Right lobe of liver (tissue), 6 donors: ENCODE data around the gene GPC5. TPM values are rescaled to one million over a fixed set of nuclear protein-coding genes. Genes with fewer than 3 reads are reported as not detected.

Source experiments
- ATAC-seq, 4 donors: fragments of 200-7000 bp; cut with Tn5 transposase; one replicate each; pipeline ENCODE4 v1.9.1; 2020; ENCODE audit warnings: mild to moderate bottlenecking in 4 of 4, moderate library complexity in 4 of 4
- DNase-seq, 3 donors: peaks; one replicate each; pipeline ENCODE4 v3.0.0-alpha.2; 2020
- H3K27ac ChIP-seq, 3 donors: fragments of 200-600 bp; one replicate each; pipeline ENCODE4 v1.8.0; 2022
- H3K27me3 ChIP-seq, 2 donors: fragments of 200-600 bp; one replicate each; pipeline ENCODE4 v1.8.0; 2022
- H3K36me3 ChIP-seq, 4 donors: fragments of 200-600 bp; sonication (generic) in 1 of 4; one replicate each; pipeline versions ENCODE4 v1.5.1 to v1.8.0; 2017 to 2022; ENCODE audit warnings: control low read depth in 1 of 4
- H3K4me1 ChIP-seq, 4 donors: fragments of 200-600 bp; sonication (generic) in 1 of 4; one replicate each; pipeline versions ENCODE4 v1.5.1 to v1.8.0; 2017 to 2022; ENCODE audit warnings: control low read depth in 1 of 4
- H3K4me3 ChIP-seq, 3 donors: fragments of 200-600 bp; one replicate each; pipeline ENCODE4 v1.8.0; 2022
- H3K9me3 ChIP-seq, 4 donors: fragments of 200-600 bp; sonication (generic) in 1 of 4; one replicate each; pipeline versions ENCODE4 v1.5.1 to v1.8.0; 2017 to 2022; ENCODE audit warnings: control low read depth in 1 of 4
- POLR2A ChIP-seq: fragments of 450-650 bp; IDR thresholded peaks from one replicate; pipeline ENCODE4 v1.6.1; 2017; ENCODE audit warnings: antibody characterized with exemption, mild to moderate bottlenecking
- WGBS: methylation state at CpG from one replicate; pipeline ENCODE4 v1.1.6; 2018; ENCODE audit warnings: low coverage, low lambda C conversion rate; ENCODE audit not compliant: insufficient coverage; ENCODE audit errors: missing lambda C conversion rate; 5-methylcytosine and 5-hydroxymethylcytosine counted together
- intact Hi-C, 2 donors: fragments of 100-400 bp; cut with DNase I; formaldehyde crosslinking; loops; one replicate each; pipeline versions ENCODE4 v1.11.2 to v1.14.1; 2022
- total RNA-seq, 6 experiments: library from RNA; depleted of rRNA in 2 of 6; stranded (reverse); fragments of >200 nt in 2 of 6; fragmentation: NEBNext Ultra II Directional in 3 of 6; extraction: Animal tissue kit (Norgen Biotek cat#: 25700) in 3 of 6; gene quantifications; one replicate each; pipeline versions ENCODE4 v1.1.0 to v1.2.4, GENCODE V29; 2016 to 2023
- TF ChIP-seq, protein P1 (sequence below), 4 donors: fragments of 200-600 bp in 3 of 4; fragments of 450-650 bp in 1 of 4; IDR thresholded peaks; one replicate each; pipeline versions ENCODE4 v1.5.1 to v1.8.0; 2016 to 2022; ENCODE audit warnings: antibody characterized with exemption in 4 of 4, mild to moderate bottlenecking in 2 of 4
- donor health status: DM: no; HTN: yes; CAD: no.
- donor health status: DM: no; HTN: no; CAD: no.
- donor health status: DM: no; HTN: no; CAD: no.
- donor health status: DM: no; HTN: yes; CAD: no.
- donor health status: DM: no; HTN: yes; CAD: no.

GPC5 gene
- total RNA-seq, 6 experiments from 2014 or later, result 0.12 to 0.99 (median 0.66) TPM

DNA sequence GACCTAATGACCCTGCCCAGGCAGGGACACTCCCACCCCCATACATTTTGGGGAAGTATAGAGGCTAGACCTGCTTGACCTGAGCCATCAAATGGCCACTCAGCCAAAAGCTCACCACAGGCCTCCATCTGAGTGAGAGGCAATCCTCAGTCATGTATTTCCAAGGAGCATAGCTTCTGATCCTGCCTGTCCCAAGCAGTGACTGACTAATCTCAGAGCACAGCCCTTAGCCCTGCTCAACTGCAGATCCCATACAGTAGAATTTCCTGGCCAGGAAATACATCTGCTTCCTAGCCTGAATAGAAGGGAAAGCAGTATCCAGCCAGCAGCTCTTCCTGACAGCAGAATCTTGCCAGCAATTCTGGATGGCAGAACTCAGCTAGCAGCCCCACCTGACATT is 947.6 kb downstream of the GPC5 start:
- ATAC-seq (no peak), DNase-seq (no peak)
- no peak overlapping the region for H3K27ac ChIP-seq
- H3K9me3 ChIP-seq, result no peaks in the 10 kb centered on the region
- intact Hi-C loops, result no loop called here
- H3K4me3 ChIP-seq, result no peak overlapping the region
- no peaks in the 10 kb centered on the region for H3K4me1 ChIP-seq
- no peaks in the 10 kb centered on the region for H3K36me3 ChIP-seq
- no peaks in the 10 kb centered on the region for H3K27me3 ChIP-seq
- TF ChIP-seq, protein P1, sequence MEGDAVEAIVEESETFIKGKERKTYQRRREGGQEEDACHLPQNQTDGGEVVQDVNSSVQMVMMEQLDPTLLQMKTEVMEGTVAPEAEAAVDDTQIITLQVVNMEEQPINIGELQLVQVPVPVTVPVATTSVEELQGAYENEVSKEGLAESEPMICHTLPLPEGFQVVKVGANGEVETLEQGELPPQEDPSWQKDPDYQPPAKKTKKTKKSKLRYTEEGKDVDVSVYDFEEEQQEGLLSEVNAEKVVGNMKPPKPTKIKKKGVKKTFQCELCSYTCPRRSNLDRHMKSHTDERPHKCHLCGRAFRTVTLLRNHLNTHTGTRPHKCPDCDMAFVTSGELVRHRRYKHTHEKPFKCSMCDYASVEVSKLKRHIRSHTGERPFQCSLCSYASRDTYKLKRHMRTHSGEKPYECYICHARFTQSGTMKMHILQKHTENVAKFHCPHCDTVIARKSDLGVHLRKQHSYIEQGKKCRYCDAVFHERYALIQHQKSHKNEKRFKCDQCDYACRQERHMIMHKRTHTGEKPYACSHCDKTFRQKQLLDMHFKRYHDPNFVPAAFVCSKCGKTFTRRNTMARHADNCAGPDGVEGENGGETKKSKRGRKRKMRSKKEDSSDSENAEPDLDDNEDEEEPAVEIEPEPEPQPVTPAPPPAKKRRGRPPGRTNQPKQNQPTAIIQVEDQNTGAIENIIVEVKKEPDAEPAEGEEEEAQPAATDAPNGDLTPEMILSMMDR (IDR thresholded peaks at IDR 0.05), result no peak
- TF ChIP-seq POLR2A, result no peak

DNA sequence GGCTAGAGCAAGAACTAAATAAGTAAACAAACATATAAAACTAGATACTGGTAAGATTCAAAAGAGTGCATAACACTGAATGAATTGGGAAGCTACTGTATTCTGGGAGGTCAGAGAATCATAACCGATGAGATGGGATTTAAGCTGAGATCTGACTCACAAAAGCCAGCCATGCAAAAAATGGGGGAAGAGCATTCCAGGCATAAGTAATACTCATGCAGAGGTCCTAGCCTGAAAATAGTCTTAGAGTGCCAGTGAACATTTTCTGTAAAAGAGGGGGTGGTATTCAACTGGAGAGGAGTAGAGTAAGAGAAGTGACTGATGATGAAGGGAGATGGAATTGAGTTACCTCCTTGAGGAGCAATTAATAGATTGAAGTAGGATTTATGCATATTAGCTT is 956.2 kb downstream of the GPC5 start:
- Histone ChIP-seq H3K36me3 (no peaks in the 10 kb centered on the region), H3K9me3 (no peaks in the 10 kb centered on the region), H3K4me3 (no peak overlapping the region), H3K4me1 (no peaks in the 10 kb centered on the region), H3K27ac (no peak overlapping the region), H3K27me3 (no peaks in the 10 kb centered on the region)
- DNase-seq, result no peak
- no peak for ATAC-seq
- TF ChIP-seq POLR2A, result no peak
- TF ChIP-seq, protein P1 (IDR thresholded peaks at IDR 0.05), result no peak
- WGBS, result 100% methylated on average over 1 of the region's 1 CpG
- intact Hi-C loops, result no loop called here

GRCh38 chr13:92355213-92355612 is 956.8 kb downstream of the GPC5 start:
- Histone ChIP-seq H3K27ac (no peak overlapping the region), H3K27me3 (no peaks in the 10 kb centered on the region), H3K4me3 (no peak overlapping the region), H3K9me3 (no peaks in the 10 kb centered on the region), H3K4me1 (no peaks in the 10 kb centered on the region), H3K36me3 (no peaks in the 10 kb centered on the region)
- intact Hi-C loops, result no loop called here
- no peak for DNase-seq
- WGBS, result 44% methylated on average over 1 of the region's 1 CpG
- peak in 1 of 4 donors; percentile 35 for ATAC-seq
- TF ChIP-seq, protein P1 (IDR thresholded peaks at IDR 0.05), result peak in 2 of 4 donors; percentile 12 to 25
- no peak for TF ChIP-seq POLR2A

GRCh38 chr13:92362717-92363116 is 964.3 kb downstream of the GPC5 start:
- Histone ChIP-seq H3K4me1 (no peaks in the 10 kb centered on the region), H3K27me3 (no peaks in the 10 kb centered on the region), H3K9me3 (no peaks in the 10 kb centered on the region), H3K27ac (no peak overlapping the region), H3K36me3 (no peaks in the 10 kb centered on the region), H3K4me3 (no peak overlapping the region)
- TF ChIP-seq POLR2A, result no peak
- TF ChIP-seq, protein P1 (IDR thresholded peaks at IDR 0.05), result no peak
- WGBS, result 31% methylated on average over 2 of the region's 2 CpGs
- intact Hi-C loops, result no loop called here
- DNase-seq (no peak), ATAC-seq (no peak)

- Histone ChIP-seq H3K36me3 (no peaks in the 10 kb centered on the region), H3K4me3 (no peak overlapping the region), H3K27me3 (no peaks in the 10 kb centered on the region), H3K4me1 (no peaks in the 10 kb centered on the region), H3K9me3 (no peaks in the 10 kb centered on the region), H3K27ac (no peak overlapping the region)
- no peak for ATAC-seq
- intact Hi-C loops, result no loop called here
- DNase-seq, result no peak
- no peak for TF ChIP-seq POLR2A
- TF ChIP-seq, protein P1 (IDR thresholded peaks at IDR 0.05), result no peak
Measured at GRCh38 chr13:92365904-92366303, 967.5 kb downstream of the GPC5 start.
